Measurements from ENCODE around the gene HK1.

GRCh38 chr10:69413221-69413865, 135.0 kb downstream of the HK1 start:
- TF ChIP-seq CTCF (IDR thresholded peaks at IDR 0.05) (peak; percentile 30 to 56 (median 50)), POLR2A (IDR thresholded peaks at IDR 0.05) (no peak)

All from adrenal gland (tissue), 5 donors.